ENCODE results near the gene HUWE1.
"Not testable (repeated sequence)": the region's sequence is repeated elsewhere in the genome, so short reads cannot be mapped to it uniquely, and the experiment has no call there.

Gene HUWE1

GRCh38 chrX:53606456-53606855, 80.1 kb downstream of the HUWE1 start:
- no peak for DNase-seq (ENCODE audit: low read depth, low spot score)

- no peak for DNase-seq (ENCODE audit: low read depth, low spot score)
These were observed 81.5 kb downstream of the HUWE1 start for GRCh38 chrX:53605004-53605403.

GRCh38 chrX:53599781-53600396, 86.6 kb downstream of the HUWE1 start:
- no peak for DNase-seq (ENCODE audit: low read depth, low spot score)

GRCh38 chrX:53598169-53598568, 88.3 kb downstream of the HUWE1 start:
- DNase-seq (ENCODE audit: low read depth, low spot score), result no peak

GRCh38 chrX:53595266-53595810, 91.2 kb downstream of the HUWE1 start:
- no peak for DNase-seq (ENCODE audit: low read depth, low spot score)

GRCh38 chrX:53594354-53594753, 92.2 kb downstream of the HUWE1 start:
- DNase-seq (ENCODE audit: low read depth, low spot score), result no peak

DNA sequence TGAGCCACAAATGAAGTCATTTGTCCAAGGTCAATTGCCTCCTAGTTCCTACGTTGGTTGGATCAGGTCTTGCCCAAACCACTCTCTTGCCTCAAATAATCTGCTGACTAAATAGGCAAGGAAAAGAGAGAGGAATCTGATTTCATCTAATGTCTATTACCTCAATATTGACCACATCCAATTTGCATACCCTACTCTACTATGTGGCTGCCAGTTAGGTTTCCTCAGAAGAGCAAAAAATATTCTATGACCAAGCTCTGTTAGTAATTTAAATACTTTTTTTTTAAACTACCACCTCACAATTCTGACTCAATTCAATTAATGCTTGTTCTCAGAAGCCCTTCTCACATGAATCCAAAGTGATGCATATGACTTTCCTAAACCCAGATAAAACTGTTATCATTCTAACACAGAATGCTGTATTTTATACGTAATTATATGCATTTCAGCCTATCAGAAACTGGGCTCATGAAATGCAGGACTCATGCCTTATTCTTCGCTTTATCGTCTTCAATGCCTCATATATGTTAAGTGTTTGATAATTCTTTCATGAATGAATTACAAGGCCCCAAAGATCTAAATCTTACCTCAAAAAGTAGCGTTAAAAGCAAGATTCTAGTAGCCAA, 98.6 kb downstream of the HUWE1 start:
- DNase-seq (ENCODE audit: low read depth, low spot score), result no peak

DNA sequence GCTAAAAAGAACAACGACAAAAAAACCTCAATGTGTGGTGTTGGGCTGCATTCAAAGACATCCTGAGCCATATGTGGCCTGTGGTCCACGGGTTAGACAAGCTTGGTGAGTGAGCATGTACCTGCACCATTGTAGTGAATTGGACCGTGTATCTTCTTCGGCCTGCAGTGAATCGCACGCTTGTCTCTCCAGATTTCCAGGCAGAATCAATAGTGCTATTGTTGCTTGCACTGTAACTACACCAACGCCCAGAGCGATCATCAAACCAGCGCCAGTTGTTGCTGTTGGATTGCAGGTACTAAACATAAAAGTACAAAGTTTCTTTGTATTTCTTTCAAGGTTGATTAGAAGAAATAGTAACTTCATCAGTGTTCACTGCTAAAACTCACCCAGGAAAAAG, 101.6 kb downstream of the HUWE1 start:
- DNase-seq (ENCODE audit: low read depth, low spot score), result no peak

DNA sequence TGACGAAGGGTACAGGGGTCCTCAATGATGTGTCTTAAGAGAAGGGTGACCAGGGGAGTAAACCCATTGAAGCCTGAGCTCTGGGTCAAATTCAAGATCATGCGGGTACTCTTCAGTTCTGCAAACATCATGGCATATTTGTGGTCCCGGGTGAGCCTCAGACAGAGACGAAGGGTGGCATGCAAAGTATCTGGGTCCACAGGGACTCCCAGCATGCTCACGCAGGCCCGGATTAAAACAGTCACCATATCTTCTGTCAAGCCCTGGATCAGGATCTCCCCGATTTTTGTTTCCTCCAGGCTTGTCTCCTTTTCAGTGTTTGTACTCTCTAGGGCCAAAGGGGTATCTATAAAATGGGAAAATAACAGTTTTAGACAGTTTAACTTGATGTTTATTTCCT, 102.9 kb downstream of the HUWE1 start:
- DNase-seq (ENCODE audit: low read depth, low spot score), result no peak

GRCh38 chrX:53580742-53581504, 105.6 kb downstream of the HUWE1 start:
- DNase-seq (ENCODE audit: low read depth, low spot score), result no peak

DNA sequence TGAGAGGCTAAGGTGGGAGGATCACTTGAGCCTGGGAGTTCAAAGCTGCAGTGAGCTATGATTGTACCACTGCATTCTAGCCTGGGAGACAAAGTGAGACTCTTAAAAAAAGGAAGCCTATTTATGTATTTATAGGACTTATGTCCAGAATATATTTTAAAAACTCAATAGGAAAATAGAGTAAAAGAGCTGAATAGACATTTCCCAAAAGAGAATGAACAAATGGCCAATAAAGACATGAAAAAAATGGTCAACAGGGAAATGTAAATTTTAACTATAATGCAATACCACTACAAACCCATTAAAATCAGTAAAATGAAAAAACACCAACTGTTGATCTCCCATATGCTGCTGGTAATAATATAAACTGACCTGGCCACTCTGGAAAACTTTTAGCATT, 115.0 kb downstream of the HUWE1 start:
- no peak for DNase-seq (ENCODE audit: low read depth, low spot score)

DNA sequence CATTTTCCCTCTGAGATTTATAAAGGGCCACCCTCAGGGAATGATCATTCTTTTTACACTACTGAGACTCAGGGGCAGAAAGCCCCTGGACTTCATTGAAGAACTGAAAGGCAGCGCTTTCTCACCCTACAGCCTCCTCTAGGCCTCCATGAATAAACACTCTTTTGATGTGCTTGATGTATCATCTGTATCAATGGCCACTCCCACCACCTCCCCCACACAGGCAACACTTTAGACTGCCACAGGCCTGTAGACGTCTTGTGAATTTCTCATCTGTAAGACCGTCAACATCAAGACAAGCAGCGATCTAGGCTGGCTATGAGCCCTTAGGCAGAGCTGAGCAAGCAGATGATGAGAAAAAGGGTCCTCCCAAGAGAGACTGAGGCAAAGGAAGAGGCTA, 123.2 kb downstream of the HUWE1 start:
- no peak for DNase-seq (ENCODE audit: low read depth, low spot score)

DNA sequence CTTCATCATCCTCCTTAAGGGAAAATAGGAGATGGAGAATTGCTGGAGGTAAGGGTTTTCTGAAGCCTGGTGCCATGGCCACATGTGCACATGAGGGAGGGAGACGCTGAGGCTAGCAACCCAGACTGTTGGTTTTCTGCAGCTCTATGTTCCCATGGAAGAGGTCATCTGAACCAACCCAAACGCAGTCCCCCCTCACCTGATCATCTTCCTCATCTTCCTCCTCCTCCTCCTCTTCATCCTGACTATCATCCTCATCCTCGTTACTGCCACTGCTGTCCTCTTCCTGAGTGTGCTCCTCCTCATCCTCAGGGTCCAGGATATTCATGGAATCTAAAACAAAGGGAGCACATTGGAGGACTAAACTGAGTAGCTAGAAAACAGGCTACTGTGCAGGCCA, 124.6 kb downstream of the HUWE1 start:
- no peak for DNase-seq (ENCODE audit: low read depth, low spot score)

DNA sequence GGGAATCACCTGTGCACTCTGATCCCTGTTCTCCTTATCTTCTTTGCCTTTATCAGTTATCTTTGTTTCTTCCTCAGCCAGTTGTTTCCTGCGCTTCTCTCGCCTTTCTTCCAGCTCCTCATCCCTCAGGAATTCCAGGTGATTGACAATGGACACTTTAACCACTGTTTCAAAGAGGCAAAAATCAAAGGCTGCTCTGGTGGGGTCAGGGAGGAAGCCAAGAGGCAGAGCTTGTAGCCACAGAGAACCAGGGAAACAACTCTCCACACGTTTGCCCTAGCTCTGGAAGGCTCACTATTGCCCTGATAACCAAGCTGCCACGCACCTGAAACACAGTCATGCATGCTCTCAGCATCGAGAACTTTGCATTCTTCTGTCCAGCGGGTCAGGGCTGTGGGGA, 127.9 kb downstream of the HUWE1 start:
- no peak for DNase-seq (ENCODE audit: low read depth, low spot score)

- no peak for DNase-seq (ENCODE audit: low read depth, low spot score)
These were observed 129.7 kb downstream of the HUWE1 start for GRCh38 chrX:53556868-53557267.

- no peak for DNase-seq (ENCODE audit: low read depth, low spot score)
These were observed 135.6 kb downstream of the HUWE1 start for GRCh38 chrX:53550756-53551463.

DNA sequence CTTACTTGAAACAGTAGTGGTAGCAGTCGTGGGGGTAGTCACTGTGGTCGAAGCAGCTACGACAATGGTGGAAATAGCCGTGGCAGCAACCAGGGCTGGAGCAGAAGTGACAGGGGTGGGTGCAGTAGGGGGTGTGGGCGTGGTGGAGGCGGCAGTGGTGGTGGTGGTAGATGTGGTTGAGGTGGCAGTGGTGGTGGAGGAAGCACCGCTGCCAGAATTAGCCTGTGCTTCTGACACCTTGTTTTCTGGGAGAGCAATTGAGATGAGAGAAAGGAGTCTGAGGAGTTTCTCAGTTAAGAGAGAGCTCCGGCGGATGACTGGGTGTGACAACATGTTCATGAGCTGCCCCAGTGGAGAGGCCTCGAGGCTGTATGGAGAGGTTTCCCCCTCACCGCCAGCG, 138.9 kb downstream of the HUWE1 start:
- DNase-seq (ENCODE audit: low read depth, low spot score), result no peak

DNA sequence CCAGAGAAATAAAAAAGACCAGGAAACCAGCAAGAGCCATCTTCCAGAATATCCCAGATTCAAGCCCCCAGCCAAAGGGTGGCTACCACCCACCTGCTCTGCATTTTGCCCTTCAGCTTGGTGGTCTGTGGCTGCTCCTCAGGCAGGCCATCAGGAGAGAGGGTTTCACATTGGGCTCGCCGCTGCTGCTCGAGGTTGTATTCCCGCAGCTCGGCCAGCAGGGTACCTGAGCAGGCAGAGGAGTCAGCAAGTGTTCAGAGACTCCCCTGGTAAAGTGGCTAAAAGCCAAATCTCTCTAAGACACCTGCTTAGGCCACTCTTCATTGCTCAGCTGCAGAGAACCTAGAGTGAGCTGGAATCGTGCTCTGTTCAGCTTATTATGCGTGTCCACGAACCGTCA, 141.6 kb downstream of the HUWE1 start:
- no peak for DNase-seq (ENCODE audit: low read depth, low spot score)

DNA sequence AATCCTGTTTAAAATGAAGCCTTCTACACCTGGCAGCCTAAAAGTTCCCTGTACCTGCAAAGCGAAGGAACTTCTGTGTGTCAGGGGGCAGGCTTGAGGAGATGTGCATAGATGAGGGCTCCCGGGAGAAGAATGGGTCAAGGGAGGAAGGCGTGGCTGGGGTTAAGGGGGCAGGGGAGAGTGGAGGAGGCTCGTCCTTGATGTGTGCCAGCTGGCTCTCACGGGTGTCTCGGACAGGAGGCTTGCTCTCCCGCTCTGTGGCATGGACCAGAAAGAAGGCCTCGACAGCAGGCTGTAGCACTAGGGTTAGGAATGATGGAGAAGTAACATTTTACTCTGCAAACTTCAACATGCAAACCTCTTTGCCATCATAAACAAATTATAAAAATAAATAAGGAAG, 147.7 kb downstream of the HUWE1 start:
- DNase-seq (ENCODE audit: low read depth, low spot score), result no peak

GRCh38 chrX:53531255-53531966, 155.1 kb downstream of the HUWE1 start:
- DNase-seq (ENCODE audit: low read depth, low spot score), result not testable (repeated sequence)

- no peak for DNase-seq (ENCODE audit: low read depth, low spot score)
These were observed 159.5 kb downstream of the HUWE1 start for GRCh38 chrX:53526999-53527398.

GRCh38 chrX:53511322-53511721, 175.2 kb downstream of the HUWE1 start:
- DNase-seq (ENCODE audit: low read depth, low spot score), result no peak

Measured in activated naive CD8-positive, alpha-beta T cell treated with anti-CD3 and anti-CD28 coated beads, Interleukin-2, amount 50 U/mL, for 16 hours (primary cell).